Neuron (in vitro differentiated cells): ENCODE data around the gene HFM1.

Experiments
- H2AFZ ChIP-seq: one replicate; pipeline ENCODE4 v1.6.1; 2013; ENCODE audit warnings: low read depth, mild to moderate bottlenecking, inconsistent platforms, low read length, moderate library complexity
- H3K27me3 ChIP-seq: one replicate; pipeline ENCODE4 v1.6.1; 2013; ENCODE audit warnings: low read length; ENCODE audit not compliant: insufficient read depth
- H3K36me3 ChIP-seq: one replicate; pipeline ENCODE4 v1.6.1; 2013; ENCODE audit warnings: low read length; ENCODE audit not compliant: insufficient read depth
- H3K4me1 ChIP-seq: one replicate; pipeline ENCODE4 v1.6.1; 2013; ENCODE audit warnings: low read length; ENCODE audit not compliant: insufficient read depth
- H3K4me3 ChIP-seq: 2 replicates; pipeline ENCODE4 v1.5.1; 2013; ENCODE audit warnings: mild to moderate bottlenecking, low read length, moderate library complexity
- H3K9me3 ChIP-seq: one replicate; pipeline ENCODE4 v1.6.1; 2013; ENCODE audit warnings: low read length

Gene HFM1

DNA sequence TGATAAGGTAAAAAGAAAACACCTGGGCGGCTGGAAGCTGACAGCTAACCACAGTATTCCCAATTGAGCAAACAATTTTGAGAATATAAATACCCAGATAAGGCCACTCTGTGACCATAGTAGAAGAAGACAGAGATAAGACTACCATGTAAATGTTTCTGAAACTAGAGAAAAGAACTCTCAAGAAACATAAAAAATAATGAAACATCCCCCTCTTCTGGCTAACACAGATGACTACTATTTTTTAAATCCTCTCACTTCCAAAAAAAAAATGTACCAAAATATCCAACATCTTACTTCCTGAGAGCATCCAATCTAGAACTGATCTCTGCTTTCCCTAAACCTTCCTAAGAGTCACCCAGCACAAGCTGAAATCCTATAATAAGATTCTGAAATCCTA is 125.9 kb downstream of the HFM1 start:
- Histone ChIP-seq H3K27me3 (no peaks in the 10 kb centered on the region), H3K4me1 (no peaks in the 10 kb centered on the region), H3K36me3 (peaks cover 3% of the 10 kb centered on the region), H3K4me3 (no peak overlapping the region), H2AFZ (no peak overlapping the region), H3K9me3 (no peaks in the 10 kb centered on the region)

DNA sequence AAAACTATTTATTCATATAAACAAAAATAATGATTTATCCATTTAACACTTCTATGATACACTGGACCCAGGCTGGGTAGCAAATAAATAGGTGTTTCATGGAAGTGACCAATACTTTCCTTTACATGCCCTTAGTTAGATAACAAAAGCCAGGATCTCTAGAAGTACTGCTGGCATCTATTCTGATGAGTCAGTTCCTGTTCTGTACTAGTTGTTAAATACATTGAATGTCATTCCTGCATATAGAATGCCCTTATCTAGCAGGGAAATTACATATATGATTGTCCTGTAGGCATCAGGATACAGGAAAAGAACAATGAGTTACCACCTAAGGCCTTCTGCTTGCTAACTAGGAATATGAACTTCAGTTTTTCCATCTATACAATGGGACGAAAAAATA is 130.8 kb downstream of the HFM1 start:
- H2AFZ ChIP-seq, result no peak overlapping the region

DNA sequence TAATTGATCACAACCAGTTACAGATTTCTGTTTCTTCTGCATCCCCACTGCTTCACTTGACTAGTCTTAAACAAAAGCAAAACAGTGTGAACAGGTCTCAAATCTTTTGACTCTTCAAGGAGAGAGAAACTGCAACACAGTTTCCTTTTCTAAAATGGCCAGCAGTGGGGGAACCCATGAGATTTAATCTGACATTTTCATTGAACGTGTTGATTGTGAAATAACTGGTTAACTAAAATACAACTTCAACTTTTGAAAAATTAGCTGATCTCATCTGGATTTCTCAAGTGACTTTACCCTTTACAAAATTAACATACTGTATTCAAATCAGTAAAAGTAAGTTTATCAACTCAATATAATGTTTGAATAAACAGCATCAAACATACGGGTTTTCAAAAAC is 143.0 kb downstream of the HFM1 start:
- no peaks in the 10 kb centered on the region for H3K9me3 ChIP-seq
- H3K4me1 ChIP-seq, result no peaks in the 10 kb centered on the region
- H3K36me3 ChIP-seq, result peaks cover 3% of the 10 kb centered on the region
- no peak overlapping the region for H3K4me3 ChIP-seq
- H2AFZ ChIP-seq, result no peak overlapping the region
- H3K27me3 ChIP-seq, result no peaks in the 10 kb centered on the region

More for the DNA sequence above, 130.8 kb downstream of the HFM1 start:
- Histone ChIP-seq H3K4me1 (no peaks in the 10 kb centered on the region), H3K9me3 (no peaks in the 10 kb centered on the region), H3K27me3 (no peaks in the 10 kb centered on the region), H3K4me3 (no peak overlapping the region), H3K36me3 (peaks cover 12% of the 10 kb centered on the region)

DNA sequence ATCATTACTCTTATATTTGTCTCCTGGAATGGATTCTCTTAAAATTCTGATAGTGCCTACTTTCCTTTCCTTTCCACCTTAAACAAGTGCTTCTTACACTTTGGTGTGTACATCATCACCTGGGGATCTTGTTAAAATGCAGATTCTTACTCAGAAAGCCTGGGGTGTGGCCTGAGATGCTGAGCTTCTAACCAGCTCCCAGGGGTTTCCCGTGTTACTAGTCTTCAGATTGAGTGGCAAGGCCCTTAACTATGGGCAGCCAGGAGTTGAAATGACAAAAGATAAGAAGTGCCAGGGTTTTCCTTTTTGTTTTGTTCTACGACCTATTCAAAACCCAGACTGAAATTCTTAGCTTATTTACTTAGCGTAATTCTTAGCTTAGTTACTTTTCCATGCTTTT is 159.2 kb downstream of the HFM1 start:
- no peak overlapping the region for H2AFZ ChIP-seq
- no peaks in the 10 kb centered on the region for H3K9me3 ChIP-seq

DNA sequence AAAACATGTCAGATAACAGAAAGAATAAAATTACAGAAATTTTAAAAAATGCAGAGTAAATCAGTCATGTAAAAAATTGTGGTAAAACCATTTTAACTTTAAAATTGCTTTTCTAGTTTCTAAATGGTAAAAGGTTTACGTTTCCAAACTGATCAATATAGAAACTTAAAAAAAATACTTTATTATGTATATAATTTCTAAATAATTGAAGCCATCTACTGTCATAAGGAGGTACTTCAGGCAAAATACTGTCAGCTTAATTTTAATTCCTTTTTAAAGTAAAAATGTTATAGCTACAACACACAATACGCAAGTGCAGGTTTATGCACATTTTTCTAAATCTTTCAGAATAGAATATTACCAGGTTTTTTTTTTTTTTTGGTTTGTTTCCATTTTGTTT is 159.9 kb downstream of the HFM1 start:
- Histone ChIP-seq H3K9me3 (no peaks in the 10 kb centered on the region), H3K4me1 (no peaks in the 10 kb centered on the region), H2AFZ (no peak overlapping the region), H3K27me3 (no peaks in the 10 kb centered on the region), H3K4me3 (no peak overlapping the region), H3K36me3 (no peaks in the 10 kb centered on the region)

More for the DNA sequence above, 159.2 kb downstream of the HFM1 start:
- no peaks in the 10 kb centered on the region for H3K27me3 ChIP-seq
- H3K36me3 ChIP-seq, result no peaks in the 10 kb centered on the region
- no peak overlapping the region for H3K4me3 ChIP-seq
- no peaks in the 10 kb centered on the region for H3K4me1 ChIP-seq

DNA sequence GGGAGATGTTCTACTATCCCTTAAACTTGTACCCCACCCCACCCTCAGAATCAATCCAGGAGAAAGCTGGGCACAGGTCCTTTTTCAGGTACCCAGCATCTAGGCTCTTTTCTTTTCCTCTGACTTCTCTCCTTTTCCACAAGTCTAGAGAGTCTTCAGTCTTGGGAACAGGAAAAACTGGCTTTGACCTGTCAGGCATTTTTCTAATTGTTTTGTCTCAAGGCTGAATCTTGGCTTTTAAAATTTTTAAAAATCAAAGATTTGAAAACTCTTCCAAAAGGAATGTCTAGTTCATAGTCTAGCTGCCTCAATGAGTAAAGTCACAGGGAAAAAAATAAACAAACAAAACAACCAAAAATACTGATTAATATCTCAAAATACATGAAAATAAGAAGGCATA is 161.5 kb downstream of the HFM1 start:
- Histone ChIP-seq H3K36me3 (no peaks in the 10 kb centered on the region), H3K9me3 (no peaks in the 10 kb centered on the region), H2AFZ (no peak overlapping the region), H3K27me3 (no peaks in the 10 kb centered on the region), H3K4me1 (no peaks in the 10 kb centered on the region), H3K4me3 (no peak overlapping the region)

DNA sequence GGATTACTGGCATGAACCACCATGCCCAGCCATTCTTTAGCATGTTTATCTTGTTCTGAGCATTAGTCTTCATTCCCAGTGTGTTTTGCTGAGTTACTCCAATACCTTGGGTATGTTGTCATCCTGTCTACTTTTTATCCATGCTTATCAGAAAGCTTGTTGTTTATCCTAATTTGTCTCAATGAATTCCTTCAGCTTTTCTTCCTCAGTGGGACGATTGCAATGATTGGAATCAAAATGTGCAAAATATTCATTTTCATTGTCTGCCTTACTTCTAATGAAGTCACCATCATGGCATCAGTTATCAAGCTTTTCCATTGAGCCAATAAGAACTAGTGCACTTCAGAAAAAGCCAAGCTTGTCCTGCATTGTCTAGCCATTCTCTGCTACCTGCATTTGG is 170.5 kb downstream of the HFM1 start:
- H3K36me3 ChIP-seq, result no peaks in the 10 kb centered on the region
- H3K27me3 ChIP-seq, result no peaks in the 10 kb centered on the region
- H3K4me1 ChIP-seq, result no peaks in the 10 kb centered on the region
- no peaks in the 10 kb centered on the region for H3K9me3 ChIP-seq
- H2AFZ ChIP-seq, result no peak overlapping the region
- H3K4me3 ChIP-seq, result no peak overlapping the region

DNA sequence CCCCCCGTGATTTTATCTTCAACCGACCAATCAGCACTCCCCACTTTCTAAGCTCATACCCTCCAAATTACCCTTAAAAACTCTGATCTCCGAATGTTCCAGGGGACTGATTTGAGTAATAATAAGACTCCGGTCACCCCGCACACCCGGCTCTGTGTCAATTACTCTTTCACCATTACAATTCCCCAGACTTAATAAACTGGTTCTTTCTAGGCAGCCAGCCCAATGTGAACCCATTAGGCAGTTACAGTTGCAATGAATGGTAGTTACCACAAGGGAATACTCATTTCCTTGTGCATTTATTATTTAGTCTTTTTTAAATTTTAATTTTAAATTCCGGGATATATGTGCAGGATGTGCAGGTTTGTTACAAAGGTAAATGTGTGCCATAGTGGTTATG is 177.9 kb downstream of the HFM1 start:
- H2AFZ ChIP-seq, result no peak overlapping the region
- H3K27me3 ChIP-seq, result no peaks in the 10 kb centered on the region
- no peaks in the 10 kb centered on the region for H3K9me3 ChIP-seq
- no peaks in the 10 kb centered on the region for H3K36me3 ChIP-seq
- no peak overlapping the region for H3K4me3 ChIP-seq
- no peaks in the 10 kb centered on the region for H3K4me1 ChIP-seq

DNA sequence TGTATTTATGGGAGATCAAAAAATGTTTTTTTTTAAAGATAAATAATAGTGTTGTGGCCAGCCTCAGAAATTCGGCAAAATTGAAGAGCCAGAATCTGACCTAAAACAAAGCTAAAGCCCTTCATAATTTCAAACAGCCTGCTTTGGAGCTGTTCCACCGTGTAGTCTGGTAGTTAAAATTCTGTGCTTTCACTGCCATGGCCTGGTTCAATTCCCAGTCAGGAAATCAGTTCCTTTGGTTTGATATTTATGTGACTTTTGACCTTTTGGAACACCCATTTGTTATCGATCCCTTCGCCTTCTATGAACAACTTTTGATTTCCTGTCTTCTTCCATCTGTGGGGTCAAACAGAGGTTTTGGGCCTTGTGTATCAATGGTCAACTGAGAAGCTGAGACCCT is 179.8 kb downstream of the HFM1 start:
- no peaks in the 10 kb centered on the region for H3K36me3 ChIP-seq
- H2AFZ ChIP-seq, result no peak overlapping the region
- no peaks in the 10 kb centered on the region for H3K9me3 ChIP-seq
- H3K4me1 ChIP-seq, result no peaks in the 10 kb centered on the region
- H3K4me3 ChIP-seq, result no peak overlapping the region
- no peaks in the 10 kb centered on the region for H3K27me3 ChIP-seq

DNA sequence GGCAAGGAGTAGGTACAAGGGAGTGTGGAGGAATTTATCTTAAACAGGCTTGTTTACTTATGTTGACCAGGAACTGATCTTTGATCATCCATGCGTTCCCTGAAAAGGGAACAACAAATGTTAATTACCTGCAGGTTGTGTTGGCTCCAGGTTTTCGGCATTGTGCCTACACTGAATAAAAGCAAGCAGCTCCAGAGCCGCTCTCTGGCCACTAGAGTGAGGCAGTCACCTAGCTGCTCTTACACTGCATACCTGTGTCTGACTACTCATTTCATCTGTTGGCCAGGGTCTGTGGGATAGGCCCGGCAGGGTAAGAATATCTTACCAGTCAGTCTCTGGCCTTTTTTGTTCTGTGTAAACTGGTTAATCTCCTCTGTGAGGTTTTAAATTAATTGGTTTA is 183.6 kb downstream of the HFM1 start:
- no peaks in the 10 kb centered on the region for H3K4me1 ChIP-seq
- no peaks in the 10 kb centered on the region for H3K27me3 ChIP-seq
- no peaks in the 10 kb centered on the region for H3K36me3 ChIP-seq
- no peak overlapping the region for H3K4me3 ChIP-seq
- H2AFZ ChIP-seq, result no peak overlapping the region
- peaks cover 2% of the 10 kb centered on the region for H3K9me3 ChIP-seq

DNA sequence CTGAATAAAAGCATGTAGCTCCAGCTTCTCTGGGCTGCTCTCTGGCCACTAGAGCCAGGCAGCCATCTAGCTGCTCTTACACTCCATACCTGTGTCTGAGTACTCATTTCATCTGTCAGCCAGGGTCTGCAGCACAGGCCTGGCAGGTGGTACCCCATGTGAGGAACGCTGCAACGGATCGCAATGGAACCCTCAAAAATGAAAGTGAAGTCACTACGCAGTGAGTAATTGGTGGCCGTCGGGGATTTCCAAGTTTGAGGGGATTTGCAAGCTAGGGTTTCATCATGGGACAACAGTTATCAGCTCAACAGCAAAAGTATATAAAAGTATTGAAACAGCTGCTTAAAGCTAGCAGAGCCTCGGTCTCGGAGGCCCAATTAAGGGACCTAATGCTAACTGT is 186.7 kb downstream of the HFM1 start:
- no peak overlapping the region for H3K4me3 ChIP-seq
- peaks cover 2% of the 10 kb centered on the region for H3K9me3 ChIP-seq
- no peaks in the 10 kb centered on the region for H3K36me3 ChIP-seq
- no peaks in the 10 kb centered on the region for H3K4me1 ChIP-seq
- H2AFZ ChIP-seq, result no peak overlapping the region
- H3K27me3 ChIP-seq, result no peaks in the 10 kb centered on the region
